Activated CD4-positive, alpha-beta T cell treated with anti-CD3 and anti-CD28 coated beads, Interleukin-2, amount 10 ng/mL, durations not matched to agents 24 days and 14 days (primary cell): Measurements from ENCODE around the gene KBTBD8. TPM values are rescaled to one million over a fixed set of nuclear protein-coding genes. Genes with fewer than 3 reads are reported as not detected.

Experiments
- DNase-seq: peaks from one replicate; pipeline ENCODE4 v3.0.0; 2022
- H3K27ac Mint-ChIP-seq: one replicate; pipeline ENCODE4 v1.8.0; 2022; ENCODE audit warnings: mild to moderate bottlenecking, mixed read lengths
- H3K27me3 Mint-ChIP-seq: one replicate; pipeline ENCODE4 v1.8.0; 2022; ENCODE audit warnings: mixed read lengths
- H3K36me3 Mint-ChIP-seq: one replicate; pipeline ENCODE4 v1.8.0; 2022; ENCODE audit warnings: low read depth, mild to moderate bottlenecking, mixed read lengths
- H3K4me1 Mint-ChIP-seq: one replicate; pipeline ENCODE4 v1.8.0; 2021; ENCODE audit warnings: mixed read lengths
- H3K4me3 Mint-ChIP-seq: one replicate; pipeline ENCODE4 v1.8.0; 2022; ENCODE audit warnings: mild to moderate bottlenecking, moderate library complexity, mixed read lengths
- H3K9me3 Mint-ChIP-seq: one replicate; pipeline ENCODE4 v1.8.0; 2021; ENCODE audit warnings: mixed read lengths
- intact Hi-C: fragments of 100-400 bp; cut with micrococcal nuclease; formaldehyde crosslinking; loops from one replicate; pipeline ENCODE4 v1.15.1; 2023
- total RNA-seq: library from RNA; stranded (reverse); gene quantifications from 2 replicates; pipeline ENCODE4 v1.2.3, GENCODE V29; 2022

KBTBD8 gene
- total RNA-seq, 1 donor from 2014 or later: 17.0 TPM

- H3K27me3 Mint-ChIP-seq: no peaks in the 10 kb centered on the region
- H3K4me3 Mint-ChIP-seq: no peak overlapping the region
- DNase-seq: no peak
- H3K9me3 Mint-ChIP-seq: no peaks in the 10 kb centered on the region
- peaks cover 59% of the 10 kb centered on the region for H3K36me3 Mint-ChIP-seq
- intact Hi-C loops: no loop called here
- peaks cover 25% of the 10 kb centered on the region for H3K4me1 Mint-ChIP-seq
- H3K27ac Mint-ChIP-seq: no peak overlapping the region
Measured at GRCh38 chr3:67006460-67006859, 8.4 kb downstream of the KBTBD8 start.

- intact Hi-C loops: no loop called here
- Mint-ChIP-seq H3K27ac (no peak overlapping the region), H3K4me3 (no peak overlapping the region), H3K9me3 (no peaks in the 10 kb centered on the region), H3K27me3 (no peaks in the 10 kb centered on the region), H3K4me1 (peaks cover 16% of the 10 kb centered on the region), H3K36me3 (peaks cover 56% of the 10 kb centered on the region)
- DNase-seq: no peak
Measured at GRCh38 chr3:67008388-67008787, 10.3 kb downstream of the KBTBD8 start.

DNA sequence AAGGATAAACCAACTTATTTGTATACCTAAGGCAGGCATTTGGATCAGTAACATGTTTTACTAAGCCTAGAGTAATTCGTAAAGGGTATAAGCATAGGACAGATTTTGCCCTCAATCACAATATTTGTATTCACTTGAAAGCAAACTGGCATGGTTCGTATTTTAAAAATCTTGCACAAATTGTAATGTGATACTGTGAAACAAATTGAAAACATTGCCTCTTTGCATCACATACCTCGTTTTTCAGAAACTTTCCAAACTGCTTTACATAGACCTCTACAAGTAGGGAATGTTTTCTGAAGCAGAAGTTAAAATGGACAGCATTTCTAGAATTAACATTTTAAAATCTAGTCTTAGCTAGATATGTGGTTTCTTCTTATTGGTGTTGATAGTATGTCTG lies 11.6 kb downstream of the KBTBD8 start:
- intact Hi-C loops: no loop called here
- peaks cover 14% of the 10 kb centered on the region for H3K4me1 Mint-ChIP-seq
- no peak overlapping the region for H3K27ac Mint-ChIP-seq
- no peaks in the 10 kb centered on the region for H3K9me3 Mint-ChIP-seq
- H3K4me3 Mint-ChIP-seq: no peak overlapping the region
- DNase-seq: no peak
- H3K36me3 Mint-ChIP-seq: peaks cover 47% of the 10 kb centered on the region
- no peaks in the 10 kb centered on the region for H3K27me3 Mint-ChIP-seq

GRCh38 chr3:67011414-67012131 lies 13.5 kb downstream of the KBTBD8 start:
- no peak overlapping the region for H3K4me3 Mint-ChIP-seq
- no peak overlapping the region for H3K27ac Mint-ChIP-seq
- H3K4me1 Mint-ChIP-seq: peaks cover 6% of the 10 kb centered on the region
- H3K9me3 Mint-ChIP-seq: no peaks in the 10 kb centered on the region
- H3K36me3 Mint-ChIP-seq: peaks cover 36% of the 10 kb centered on the region
- DNase-seq: no peak
- intact Hi-C loops: no loop called here
- H3K27me3 Mint-ChIP-seq: no peaks in the 10 kb centered on the region

DNA sequence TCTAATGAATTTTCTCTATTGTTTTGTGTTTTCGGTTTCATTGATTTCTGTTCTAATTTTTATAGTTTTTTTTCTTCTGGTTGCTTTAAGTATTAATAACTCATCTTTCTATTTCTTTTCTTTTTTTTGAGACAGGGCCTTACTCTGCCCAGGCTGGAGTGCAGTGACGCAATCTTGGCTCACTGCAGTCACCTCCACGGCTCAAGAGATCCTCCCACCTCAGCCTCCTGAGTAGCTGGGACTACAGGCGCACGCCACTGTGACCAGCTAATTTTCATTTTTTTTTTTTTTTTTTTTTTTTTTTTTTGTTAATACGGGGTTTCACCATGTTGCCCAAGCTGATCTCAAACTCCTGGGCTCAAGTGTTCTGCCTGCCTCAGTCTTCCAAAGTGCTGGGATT lies 14.5 kb downstream of the KBTBD8 start:
- Mint-ChIP-seq H3K27ac (no peak overlapping the region), H3K4me1 (peaks cover 6% of the 10 kb centered on the region), H3K36me3 (peaks cover 29% of the 10 kb centered on the region), H3K4me3 (no peak overlapping the region), H3K27me3 (no peaks in the 10 kb centered on the region), H3K9me3 (no peaks in the 10 kb centered on the region)
- intact Hi-C loops: no loop called here
- no peak for DNase-seq

DNA sequence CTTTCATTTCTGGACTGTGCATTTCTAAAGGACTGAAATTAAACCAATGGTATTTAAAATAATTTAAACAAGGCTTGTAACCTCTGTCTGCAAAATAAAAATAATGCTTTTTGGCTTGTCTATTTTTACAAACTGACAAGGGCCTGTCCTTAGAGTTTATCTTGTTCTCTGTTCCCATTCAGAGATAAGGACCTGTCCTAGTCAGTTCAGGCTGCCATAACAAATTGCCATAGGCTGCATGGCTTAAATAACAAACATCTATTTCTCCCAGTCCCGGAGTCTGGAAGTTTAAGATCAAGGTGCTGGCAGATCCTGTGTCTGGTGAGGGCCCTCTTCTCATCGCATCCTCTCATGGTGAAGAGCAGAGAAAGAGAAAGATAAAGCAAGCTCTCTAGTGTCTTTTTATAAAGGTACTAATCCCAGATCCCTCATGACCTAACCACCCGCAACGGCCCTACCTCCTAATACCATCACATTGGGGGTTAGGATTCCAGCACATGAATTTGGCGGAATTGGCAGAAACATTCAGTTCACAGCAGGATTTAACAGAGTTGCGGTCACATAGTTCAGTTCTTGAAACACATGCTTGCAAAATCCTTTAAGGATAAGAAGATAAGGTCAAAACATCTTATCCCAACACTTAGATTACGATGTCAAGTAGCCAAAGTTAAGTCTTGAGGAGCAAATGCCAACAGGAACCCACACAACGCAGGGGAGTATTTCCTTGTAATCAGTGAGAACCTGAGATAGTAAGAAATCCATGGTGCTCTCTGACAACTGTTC lies 17.8 kb downstream of the KBTBD8 start:
- Mint-ChIP-seq H3K9me3 (no peaks in the 10 kb centered on the region), H3K4me3 (no peak overlapping the region), H3K27me3 (peaks cover 3% of the 10 kb centered on the region), H3K27ac (no peak overlapping the region), H3K4me1 (peaks cover 8% of the 10 kb centered on the region), H3K36me3 (peaks cover 9% of the 10 kb centered on the region)
- intact Hi-C loops: no loop called here
- no peak for DNase-seq

DNA sequence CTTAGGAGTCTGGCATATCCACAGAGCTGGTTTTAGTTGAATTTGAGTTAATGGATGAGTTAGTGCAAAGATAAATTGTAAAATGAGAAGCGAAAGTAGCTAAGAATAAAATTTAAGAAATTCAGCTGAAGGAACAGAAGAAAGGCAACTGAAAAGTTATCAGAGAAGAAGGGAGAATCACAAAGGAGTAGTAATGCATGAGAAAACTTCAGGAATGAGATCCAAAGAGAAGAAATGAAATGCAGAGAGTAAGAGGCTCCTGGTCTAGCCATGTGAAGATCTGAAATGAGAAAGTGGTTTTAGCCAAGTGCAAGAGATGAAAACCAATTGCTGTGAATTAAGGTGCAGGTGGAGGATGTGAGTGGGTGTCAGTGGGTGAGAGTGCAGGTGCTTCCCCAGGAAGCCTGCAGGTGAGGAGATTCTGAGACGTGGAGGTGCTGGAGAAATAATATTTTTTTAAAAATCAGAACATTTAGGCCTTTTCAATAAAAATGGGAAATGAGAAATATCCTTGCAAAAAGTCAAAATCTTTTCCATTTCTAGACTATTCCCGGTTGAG lies 18.5 kb downstream of the KBTBD8 start:
- Mint-ChIP-seq H3K36me3 (peaks cover 8% of the 10 kb centered on the region), H3K4me3 (no peak overlapping the region), H3K27me3 (peaks cover 3% of the 10 kb centered on the region), H3K9me3 (no peaks in the 10 kb centered on the region), H3K27ac (no peak overlapping the region), H3K4me1 (peaks cover 8% of the 10 kb centered on the region)
- intact Hi-C loops: no loop called here
- DNase-seq: no peak

DNA sequence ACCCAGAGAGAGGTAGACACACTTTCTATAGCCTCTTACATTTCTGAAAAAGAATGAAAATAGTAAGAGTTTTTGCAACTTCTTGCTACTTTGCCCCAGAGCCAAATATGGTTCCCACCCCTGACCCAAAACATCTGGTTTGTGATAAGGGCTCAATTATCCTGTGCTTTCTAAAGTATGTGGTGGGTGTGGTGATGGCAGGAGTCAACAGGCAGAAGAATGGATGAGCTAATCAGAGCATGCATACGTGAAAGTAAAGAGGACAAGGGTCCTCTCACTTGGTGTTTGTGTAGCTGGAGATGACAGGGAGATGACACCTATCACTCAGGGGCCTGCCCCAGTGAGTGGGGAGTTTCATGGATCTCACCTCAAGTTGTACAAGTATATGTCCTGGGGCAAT lies 19.1 kb downstream of the KBTBD8 start:
- Mint-ChIP-seq H3K27me3 (peaks cover 3% of the 10 kb centered on the region), H3K27ac (no peak overlapping the region), H3K36me3 (peaks cover 2% of the 10 kb centered on the region), H3K4me3 (no peak overlapping the region), H3K9me3 (no peaks in the 10 kb centered on the region), H3K4me1 (peaks cover 8% of the 10 kb centered on the region)
- DNase-seq: no peak
- intact Hi-C loops: no loop called here

DNA sequence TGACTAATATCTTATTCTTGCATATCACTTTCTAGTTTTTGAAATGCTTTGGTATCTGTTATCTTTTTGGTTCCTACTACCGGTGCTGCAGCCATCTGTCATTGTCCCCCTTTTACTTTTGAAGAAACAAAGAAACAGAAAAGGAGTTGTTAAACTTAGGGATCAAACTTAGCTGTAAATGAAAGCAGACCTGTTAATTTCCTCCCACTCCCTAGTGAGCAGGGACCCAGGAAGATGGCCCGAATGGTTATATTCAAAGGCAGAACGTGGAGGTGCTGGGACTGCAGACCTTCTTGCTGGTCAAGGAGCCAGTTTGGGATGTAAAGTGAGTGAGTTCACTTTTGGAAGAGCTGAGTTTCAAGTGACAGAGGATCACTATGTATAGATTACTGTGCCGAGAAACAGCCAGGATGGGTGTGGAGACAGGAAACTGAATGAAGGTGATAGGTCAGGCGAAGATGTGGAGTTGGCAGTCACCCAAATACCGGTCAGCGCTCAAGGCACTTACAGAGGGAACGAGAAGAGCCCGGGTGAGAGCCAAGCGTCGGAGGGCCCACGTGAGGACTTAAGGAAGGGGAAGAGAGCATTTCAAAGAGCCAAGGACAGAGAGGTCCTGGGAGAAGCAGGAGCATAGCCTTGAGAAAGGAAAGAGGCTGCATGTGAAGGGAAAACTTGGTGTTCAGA lies 20.1 kb downstream of the KBTBD8 start:
- intact Hi-C loops: no loop called here
- Mint-ChIP-seq H3K4me3 (no peak overlapping the region), H3K36me3 (no peaks in the 10 kb centered on the region), H3K4me1 (peaks cover 8% of the 10 kb centered on the region), H3K27ac (no peak overlapping the region), H3K9me3 (no peaks in the 10 kb centered on the region), H3K27me3 (peaks cover 4% of the 10 kb centered on the region)
- peak; percentile 55 for DNase-seq

DNA sequence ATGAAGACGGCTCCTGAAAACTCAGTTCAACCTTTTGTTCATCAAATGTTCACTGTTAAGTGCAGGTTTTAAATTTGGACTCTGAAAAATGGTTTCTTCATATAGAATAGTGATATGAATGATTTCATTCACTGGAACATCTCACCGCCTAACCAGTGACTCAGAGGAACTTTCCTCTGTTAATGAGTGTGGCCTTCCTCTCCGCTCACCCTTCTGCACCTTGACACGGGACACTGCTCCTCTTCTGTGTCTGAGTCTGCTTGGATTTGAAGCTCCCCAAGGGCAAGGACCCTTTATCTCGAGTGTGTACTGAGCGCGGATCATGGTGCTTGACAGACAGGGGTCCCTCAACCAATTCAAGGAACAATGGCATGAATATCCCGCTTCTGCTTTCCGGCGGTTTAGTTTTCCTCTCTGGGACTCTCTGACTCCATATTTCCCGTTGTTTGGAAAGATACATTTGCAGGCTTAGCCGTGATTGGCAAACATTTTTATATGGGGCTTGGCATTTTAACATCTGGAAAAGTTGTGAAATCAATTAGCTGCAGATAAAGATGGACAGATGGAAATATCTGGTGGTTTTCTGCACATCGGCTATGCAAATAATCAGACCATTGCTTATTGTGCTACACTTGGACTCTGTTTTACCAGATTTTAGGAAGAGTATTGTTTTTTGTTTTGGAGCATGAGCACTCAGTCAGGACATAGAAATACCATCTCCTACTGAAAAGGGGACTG lies 20.9 kb downstream of the KBTBD8 start:
- H3K9me3 Mint-ChIP-seq: no peaks in the 10 kb centered on the region
- peaks cover 8% of the 10 kb centered on the region for H3K4me1 Mint-ChIP-seq
- intact Hi-C loops: no loop called here
- no peak overlapping the region for H3K4me3 Mint-ChIP-seq
- H3K36me3 Mint-ChIP-seq: no peaks in the 10 kb centered on the region
- H3K27me3 Mint-ChIP-seq: peaks cover 5% of the 10 kb centered on the region
- DNase-seq: peak; percentile 40
- no peak overlapping the region for H3K27ac Mint-ChIP-seq

GRCh38 chr3:67028001-67028784 lies 30.1 kb downstream of the KBTBD8 start:
- no peak for DNase-seq
- Mint-ChIP-seq H3K27ac (no peak overlapping the region), H3K27me3 (peaks cover 3% of the 10 kb centered on the region), H3K36me3 (no peaks in the 10 kb centered on the region), H3K4me3 (no peak overlapping the region), H3K9me3 (no peaks in the 10 kb centered on the region), H3K4me1 (peaks cover 4% of the 10 kb centered on the region)
- intact Hi-C loops: no loop called here

DNA sequence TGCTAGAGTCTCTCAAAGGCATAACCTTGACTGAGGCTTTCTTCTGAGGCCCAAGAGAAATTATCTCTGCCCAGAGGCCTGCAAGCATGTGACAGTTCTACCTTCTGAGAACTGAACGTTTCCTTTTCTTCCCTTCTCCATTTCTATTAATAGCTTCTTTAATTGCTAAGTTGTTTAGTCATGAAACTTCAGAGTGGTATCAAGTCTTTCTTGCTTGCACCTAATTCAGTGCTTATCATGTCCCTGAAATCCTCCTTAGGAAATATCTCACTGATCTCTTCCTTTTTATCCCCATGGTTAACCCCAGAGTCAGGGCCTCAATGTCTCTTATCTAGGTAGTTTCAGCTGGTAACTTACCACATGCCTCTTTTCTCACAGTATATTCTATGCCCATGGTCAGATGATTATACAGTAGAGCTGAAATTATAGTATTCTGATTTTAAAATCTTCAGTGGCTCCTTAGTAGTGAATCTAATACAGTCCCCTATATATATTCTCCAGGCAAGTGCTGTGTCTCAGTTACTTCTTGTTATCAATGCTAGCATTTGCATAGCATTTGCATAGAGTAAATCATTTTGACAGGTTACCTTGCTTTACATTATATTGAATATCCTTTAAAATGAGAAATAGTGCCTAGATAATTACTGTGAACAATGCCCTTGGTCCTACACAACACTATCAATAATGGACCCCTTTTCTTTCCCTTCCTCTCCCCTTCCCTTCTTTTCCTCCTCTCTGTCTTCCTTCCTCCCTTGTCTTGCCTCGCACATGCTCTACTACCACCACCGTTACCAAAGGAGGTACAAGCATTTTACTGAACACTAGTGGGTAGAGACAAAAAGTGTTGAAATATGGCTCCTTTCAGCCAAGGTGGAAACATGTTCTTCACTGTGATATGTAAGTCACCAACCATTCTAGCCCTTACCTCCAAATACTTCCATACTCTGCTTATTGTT lies 33.0 kb downstream of the KBTBD8 start:
- no peak overlapping the region for H3K4me3 Mint-ChIP-seq
- H3K36me3 Mint-ChIP-seq: no peaks in the 10 kb centered on the region
- H3K9me3 Mint-ChIP-seq: no peaks in the 10 kb centered on the region
- DNase-seq: no peak
- peaks cover 7% of the 10 kb centered on the region for H3K27me3 Mint-ChIP-seq
- intact Hi-C loops: no loop called here
- no peak overlapping the region for H3K27ac Mint-ChIP-seq
- peaks cover 4% of the 10 kb centered on the region for H3K4me1 Mint-ChIP-seq
